ENCODE results near the gene PCDHB5.

DNA sequence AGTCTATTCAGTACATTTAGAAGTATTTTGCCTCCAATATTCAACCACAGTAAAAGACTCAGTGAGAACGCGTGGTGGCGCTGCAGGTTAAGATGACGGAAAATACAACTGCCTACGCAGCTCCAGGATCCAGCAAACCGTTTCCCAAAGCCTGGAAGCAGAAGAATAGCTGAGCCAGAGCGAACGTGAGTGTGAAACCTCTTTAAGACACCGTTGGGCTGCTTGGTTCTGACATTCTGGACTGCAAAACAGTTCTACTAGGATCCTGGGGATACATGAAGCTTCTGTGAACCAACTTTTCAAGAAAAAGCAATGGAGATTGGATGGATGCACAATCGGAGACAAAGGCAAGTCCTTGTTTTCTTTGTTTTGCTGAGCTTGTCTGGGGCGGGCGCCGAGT lies 47.2 kb downstream of the PCDHB5 start, which contains the start of gene PCDHB16:
- TF ChIP-seq, protein P1, sequence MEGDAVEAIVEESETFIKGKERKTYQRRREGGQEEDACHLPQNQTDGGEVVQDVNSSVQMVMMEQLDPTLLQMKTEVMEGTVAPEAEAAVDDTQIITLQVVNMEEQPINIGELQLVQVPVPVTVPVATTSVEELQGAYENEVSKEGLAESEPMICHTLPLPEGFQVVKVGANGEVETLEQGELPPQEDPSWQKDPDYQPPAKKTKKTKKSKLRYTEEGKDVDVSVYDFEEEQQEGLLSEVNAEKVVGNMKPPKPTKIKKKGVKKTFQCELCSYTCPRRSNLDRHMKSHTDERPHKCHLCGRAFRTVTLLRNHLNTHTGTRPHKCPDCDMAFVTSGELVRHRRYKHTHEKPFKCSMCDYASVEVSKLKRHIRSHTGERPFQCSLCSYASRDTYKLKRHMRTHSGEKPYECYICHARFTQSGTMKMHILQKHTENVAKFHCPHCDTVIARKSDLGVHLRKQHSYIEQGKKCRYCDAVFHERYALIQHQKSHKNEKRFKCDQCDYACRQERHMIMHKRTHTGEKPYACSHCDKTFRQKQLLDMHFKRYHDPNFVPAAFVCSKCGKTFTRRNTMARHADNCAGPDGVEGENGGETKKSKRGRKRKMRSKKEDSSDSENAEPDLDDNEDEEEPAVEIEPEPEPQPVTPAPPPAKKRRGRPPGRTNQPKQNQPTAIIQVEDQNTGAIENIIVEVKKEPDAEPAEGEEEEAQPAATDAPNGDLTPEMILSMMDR (IDR thresholded peaks at IDR 0.05) = peak; percentile 47
- no peak for TF ChIP-seq ZFX (IDR thresholded peaks at IDR 0.05; ENCODE audit: borderline replicate concordance)
